8988T (cell line): ENCODE results near the gene NUTM1.

Source experiments
- DNase-seq: peaks from one replicate; pipeline ENCODE4 v3.0.0; 2011

Gene NUTM1, protein sequence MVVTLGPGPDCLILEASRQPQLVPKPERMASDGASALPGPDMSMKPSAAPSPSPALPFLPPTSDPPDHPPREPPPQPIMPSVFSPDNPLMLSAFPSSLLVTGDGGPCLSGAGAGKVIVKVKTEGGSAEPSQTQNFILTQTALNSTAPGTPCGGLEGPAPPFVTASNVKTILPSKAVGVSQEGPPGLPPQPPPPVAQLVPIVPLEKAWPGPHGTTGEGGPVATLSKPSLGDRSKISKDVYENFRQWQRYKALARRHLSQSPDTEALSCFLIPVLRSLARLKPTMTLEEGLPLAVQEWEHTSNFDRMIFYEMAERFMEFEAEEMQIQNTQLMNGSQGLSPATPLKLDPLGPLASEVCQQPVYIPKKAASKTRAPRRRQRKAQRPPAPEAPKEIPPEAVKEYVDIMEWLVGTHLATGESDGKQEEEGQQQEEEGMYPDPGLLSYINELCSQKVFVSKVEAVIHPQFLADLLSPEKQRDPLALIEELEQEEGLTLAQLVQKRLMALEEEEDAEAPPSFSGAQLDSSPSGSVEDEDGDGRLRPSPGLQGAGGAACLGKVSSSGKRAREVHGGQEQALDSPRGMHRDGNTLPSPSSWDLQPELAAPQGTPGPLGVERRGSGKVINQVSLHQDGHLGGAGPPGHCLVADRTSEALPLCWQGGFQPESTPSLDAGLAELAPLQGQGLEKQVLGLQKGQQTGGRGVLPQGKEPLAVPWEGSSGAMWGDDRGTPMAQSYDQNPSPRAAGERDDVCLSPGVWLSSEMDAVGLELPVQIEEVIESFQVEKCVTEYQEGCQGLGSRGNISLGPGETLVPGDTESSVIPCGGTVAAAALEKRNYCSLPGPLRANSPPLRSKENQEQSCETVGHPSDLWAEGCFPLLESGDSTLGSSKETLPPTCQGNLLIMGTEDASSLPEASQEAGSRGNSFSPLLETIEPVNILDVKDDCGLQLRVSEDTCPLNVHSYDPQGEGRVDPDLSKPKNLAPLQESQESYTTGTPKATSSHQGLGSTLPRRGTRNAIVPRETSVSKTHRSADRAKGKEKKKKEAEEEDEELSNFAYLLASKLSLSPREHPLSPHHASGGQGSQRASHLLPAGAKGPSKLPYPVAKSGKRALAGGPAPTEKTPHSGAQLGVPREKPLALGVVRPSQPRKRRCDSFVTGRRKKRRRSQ

GRCh38 chr15:34342737-34343575, at the start of gene NUTM1, which contains the start of gene NOP10:
Gene NUTM1 (plus strand): TSS chr15:34343315. CDS start chr15:34343697, 382 bp downstream.
Gene NOP10 (minus strand): TSS chr15:34343136. CDS start chr15:34343073, 63 bp downstream.
- DNase-seq: no peak

GRCh38 chr15:34297059-34297458, 46.1 kb upstream of the NUTM1 start:
- no peak for DNase-seq

GRCh38 chr15:34301058-34301457, 42.1 kb upstream of the NUTM1 start:
- DNase-seq: no peak

DNA sequence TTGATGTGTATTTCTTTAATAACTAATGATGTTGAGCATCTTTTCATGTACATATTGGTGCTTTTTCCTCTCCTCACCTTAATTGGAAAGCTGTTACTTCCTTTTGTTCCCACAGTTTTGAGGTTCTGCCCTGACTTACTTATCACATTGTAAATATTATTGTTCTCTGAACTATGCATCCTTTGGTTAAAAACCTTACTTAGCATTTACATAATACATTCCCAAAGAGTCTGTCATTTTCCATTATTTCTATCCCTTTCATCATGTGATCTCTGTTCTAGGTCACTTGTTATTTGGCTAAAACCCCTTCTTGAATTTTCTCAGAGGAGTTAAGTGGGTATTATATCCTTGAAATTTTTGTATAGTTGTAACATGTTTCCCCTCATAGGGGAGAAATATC, 38.5 kb upstream of the NUTM1 start:
- no peak for DNase-seq

DNA sequence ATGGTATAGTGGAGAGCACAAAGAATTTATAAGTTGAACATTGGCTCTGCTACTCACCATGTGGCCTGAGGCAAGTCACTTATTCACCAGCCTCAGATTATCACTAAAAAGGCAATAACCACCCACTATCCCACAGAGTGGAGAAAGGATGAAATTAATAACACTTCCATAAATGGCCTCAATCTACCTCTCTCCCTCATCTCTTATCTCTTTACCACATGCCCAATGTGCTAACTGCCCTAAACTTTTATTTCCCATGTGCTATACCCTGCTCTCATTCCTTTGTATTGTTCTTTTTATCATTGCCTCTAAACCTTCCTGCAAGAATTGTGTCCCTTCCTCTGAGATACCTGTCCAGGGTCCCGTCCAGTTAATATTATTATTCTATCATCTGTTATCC, 31.6 kb upstream of the NUTM1 start:
- DNase-seq: no peak

- no peak for DNase-seq
Measured at GRCh38 chr15:34314491-34315490, 28.3 kb upstream of the NUTM1 start.

- no peak for DNase-seq
Measured at GRCh38 chr15:34318277-34319079, 24.6 kb upstream of the NUTM1 start.

DNA sequence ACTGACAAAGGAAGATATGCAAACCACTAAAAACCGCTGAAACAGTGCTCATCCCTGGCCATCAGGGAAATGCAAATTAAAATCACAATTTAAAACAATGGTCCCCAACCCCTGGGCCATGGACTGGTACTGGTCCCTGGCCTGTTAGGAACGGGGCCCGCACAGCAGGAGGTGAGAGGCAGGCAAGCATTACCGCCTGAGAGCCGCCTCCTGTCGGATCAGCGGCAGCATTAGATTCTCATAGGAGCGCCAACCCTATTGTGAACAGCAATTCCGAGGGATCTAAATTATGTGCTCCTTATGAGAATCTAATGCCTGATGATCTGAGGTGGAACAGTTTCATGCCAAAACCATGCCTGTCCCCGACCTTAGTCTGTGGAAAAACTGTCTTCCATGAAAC, 19.9 kb upstream of the NUTM1 start:
- DNase-seq: no peak

- no peak for DNase-seq
Measured at GRCh38 chr15:34324933-34325332, 18.2 kb upstream of the NUTM1 start.

DNA sequence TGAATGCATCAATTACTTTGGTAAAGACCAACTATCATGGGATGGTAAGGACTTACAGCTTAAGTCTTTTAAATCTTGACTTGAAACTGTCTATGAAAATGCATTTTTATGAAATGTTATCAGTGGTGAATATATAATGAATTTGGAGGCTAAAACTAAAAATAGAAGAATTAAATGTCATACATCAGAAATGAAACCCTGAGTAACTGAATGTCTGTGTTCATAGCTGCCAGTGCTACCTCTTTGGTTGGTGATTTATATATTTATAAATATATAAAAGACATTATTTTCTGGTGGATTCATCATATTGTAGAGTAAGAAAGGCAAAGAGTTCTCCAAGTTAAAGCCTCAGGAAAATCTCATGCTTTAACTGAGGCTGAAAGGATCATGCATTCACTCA, 17.7 kb upstream of the NUTM1 start:
- no peak for DNase-seq

DNA sequence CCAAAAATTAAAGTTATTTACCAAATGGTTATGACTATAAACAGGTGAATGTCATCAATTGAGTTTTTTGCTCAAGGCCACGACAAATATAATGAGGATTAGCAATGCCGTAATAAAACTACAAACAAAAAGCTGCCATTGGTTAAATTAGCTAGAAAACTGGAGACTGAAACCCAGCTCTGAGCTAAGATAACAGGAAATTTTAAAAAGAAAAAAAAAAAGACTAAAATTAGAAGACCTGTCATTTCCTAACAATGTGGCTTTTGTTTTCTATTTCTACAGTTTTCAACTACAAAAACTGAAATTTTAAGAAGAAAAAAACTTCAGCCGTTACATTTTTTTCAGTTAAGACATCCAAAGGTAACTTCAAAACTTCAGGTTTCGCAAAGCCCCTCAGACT, 15.2 kb upstream of the NUTM1 start:
- no peak for DNase-seq

- DNase-seq: no peak
Measured at GRCh38 chr15:34329006-34329405, 14.1 kb upstream of the NUTM1 start.

DNA sequence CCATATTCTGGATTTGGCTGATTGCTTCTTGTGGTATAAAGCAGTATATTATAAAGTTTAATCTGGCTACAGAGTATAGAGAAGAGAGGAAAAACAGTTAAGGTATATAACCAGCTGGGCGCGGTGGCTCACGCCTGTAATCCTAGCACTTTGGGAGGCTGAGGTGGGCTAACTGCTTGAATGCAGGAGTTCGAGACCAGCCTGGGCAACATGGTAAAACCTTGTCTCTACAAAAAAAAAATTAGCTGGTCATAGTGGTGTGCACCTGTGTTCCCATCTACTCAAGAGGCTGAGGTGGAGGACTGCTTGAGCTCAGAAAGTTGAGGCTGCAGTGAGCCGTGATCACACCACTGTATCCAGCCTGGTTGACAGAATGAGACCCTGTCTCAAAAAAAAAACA, 12.8 kb upstream of the NUTM1 start:
- DNase-seq: no peak

DNA sequence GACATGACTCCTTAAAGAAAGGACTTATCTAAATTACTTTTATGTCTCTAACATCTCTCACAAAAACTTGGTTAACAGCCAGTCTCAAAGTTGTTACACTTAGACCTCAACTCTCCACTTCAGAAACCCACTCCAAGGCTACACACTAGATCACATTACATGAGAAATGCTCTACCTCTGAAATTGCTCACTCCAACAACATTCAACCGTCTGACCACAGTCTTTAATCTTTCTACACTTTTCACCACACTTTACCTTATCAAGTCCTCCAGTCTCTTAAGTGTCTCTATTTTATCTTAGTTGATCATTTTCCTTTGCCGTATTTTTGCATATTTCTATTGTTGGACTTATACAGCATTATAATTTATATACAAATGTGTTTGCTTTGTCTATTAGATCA, 11.3 kb upstream of the NUTM1 start:
- DNase-seq: no peak

DNA sequence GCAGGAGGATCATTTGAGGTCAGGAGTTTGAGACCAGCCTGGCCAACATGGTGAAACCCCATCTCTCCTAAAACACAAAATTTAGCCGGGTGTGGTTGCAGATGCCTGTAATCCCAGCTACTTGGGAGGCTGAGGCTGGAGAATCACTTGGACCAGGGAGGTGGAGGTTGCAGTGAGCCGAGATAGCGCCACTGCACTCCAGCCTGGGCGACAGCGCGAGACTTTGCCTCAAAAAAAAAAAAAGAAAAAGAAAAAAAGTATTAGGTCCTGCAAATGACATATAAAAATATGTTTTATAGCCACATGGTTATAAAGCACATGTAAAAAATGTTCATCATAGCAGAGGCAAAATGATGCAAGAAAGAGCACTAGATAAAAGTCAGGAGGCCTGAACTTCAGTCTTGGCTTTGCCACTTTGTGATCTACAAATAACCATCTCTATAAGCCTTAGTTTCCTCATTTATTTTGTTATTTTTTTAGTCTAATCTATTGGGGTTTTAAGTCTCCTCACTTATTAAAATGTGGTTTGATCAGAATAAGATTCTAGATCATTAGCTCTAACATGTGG, 10.5 kb upstream of the NUTM1 start:
- DNase-seq: no peak

DNA sequence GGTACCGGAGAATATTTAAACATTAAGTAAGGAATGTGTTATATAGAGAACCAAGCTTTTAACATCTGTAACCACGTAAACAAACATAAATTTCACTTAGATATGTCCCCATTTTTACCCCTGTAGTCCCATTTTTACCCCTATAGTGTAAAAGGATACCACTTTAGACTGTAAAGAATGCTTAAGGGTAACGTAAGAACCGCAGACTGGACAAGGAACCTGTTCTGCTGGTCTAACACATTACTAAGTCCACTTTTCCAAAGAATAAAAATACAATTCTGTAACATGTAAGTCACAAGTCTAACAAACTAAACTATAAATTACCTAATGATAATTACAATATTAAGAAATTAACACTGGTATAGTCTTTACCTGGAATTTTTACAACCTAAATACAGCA, 8.4 kb upstream of the NUTM1 start:
- no peak for DNase-seq

DNA sequence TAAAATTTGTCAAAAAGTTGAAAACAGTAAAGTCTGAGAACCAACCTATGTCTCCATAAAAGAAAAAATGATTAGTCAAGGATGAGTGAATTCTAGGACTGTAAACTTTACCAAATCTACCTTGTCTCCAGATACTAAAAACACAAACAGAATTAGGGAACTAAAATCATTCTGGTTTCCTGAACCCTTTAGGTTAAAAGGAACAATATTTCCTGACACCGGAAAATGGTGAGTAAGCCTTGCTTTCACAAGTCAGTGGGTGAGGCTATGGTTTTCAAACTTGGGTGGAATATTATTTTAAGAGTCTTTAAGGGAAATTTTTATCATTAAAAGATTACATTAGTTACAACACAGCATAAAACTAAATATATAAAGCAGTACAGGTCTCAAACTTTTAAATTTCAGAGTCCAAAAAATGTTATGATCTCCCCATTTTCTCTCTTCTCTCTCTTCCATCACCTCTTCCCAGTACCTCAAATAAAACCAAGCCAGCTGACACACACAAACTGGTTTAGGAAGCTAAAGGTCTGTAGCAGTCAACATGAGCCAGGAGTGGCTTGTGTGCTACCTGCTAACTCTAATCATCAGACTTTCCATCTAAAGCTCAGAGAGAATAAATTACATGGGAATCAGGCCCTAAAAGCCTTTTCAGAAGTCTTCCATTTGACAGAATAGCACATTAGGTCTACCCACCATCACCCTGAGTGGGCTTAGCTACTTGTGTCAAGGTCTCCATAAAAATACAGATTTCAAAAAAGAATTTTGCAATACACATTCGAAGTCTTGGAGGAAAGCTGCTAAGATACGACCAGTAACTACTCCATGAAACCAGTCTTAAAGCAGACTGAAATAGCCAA, 7.7 kb upstream of the NUTM1 start:
- no peak for DNase-seq

DNA sequence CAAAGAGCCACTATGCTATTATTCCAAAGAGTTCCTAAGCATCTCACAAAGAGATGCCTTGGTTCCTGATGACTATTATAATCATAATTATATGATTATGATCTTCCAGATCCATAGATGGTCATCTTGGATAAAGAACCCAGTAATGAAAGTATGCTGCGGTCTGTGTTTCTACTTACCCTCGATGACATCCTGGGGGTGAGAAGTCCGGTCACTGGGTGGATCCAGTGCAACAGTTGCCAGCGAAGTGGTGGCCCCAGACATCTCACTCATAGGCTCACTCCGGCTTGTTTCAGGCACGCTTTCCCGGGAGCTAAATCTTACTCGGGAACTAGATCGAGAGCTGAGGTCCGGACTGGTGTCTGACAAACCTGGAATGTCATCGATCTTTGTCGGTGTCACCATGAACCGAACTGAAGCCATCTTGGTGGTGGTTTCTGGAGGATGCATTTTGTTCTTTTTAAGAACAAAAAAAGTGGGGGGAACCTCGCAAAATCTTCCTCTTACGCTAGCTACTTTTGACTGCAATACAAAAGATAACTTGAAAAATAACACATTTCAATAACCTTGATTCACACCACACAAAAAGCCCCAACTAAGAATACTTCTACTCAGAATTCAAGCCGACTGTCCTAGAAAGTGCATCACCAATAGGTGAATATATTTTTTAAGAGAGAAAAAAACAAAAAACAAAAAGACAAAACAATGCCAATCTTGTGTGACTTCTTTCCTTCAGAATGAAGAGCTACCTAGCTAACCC, 6.7 kb upstream of the NUTM1 start:
- no peak for DNase-seq
